Panc1 (cell line): ENCODE data around the gene KIR2DL1.
"Not testable (repeated sequence)": the region's sequence is repeated elsewhere in the genome, so short reads cannot be mapped to it uniquely, and the experiment has no call there.

Source experiments
- CTCF ChIP-seq: fragments of 450-650 bp; IDR thresholded peaks from 2 replicates; pipeline ENCODE4 v1.5.1; 2017; ENCODE audit warnings: mild to moderate bottlenecking
- POLR2AphosphoS5 ChIP-seq: IDR thresholded peaks from 2 replicates; pipeline ENCODE4 v1.6.1; 2012; ENCODE audit warnings: mild to moderate bottlenecking, low read depth, low read length, moderate library complexity
- REST ChIP-seq, 2 experiments: IDR thresholded peaks; 2 replicates each; pipeline ENCODE4 v1.6.1; 2011 to 2012; ENCODE audit warnings: low read depth in 2 of 2, control low read depth in 1 of 2, low read length in 1 of 2, mild to moderate bottlenecking in 1 of 2, moderate library complexity in 1 of 2; ENCODE audit not compliant: insufficient read depth in 1 of 2
- SIN3A ChIP-seq: IDR thresholded peaks from 2 replicates; pipeline ENCODE4 v1.6.1; 2012; ENCODE audit warnings: low read depth, mild to moderate bottlenecking, low read length, moderate library complexity, borderline replicate concordance; ENCODE audit not compliant: insufficient read depth
- TCF7L2 ChIP-seq: IDR thresholded peaks from 2 replicates; pipeline ENCODE4 v1.6.1; 2011; ENCODE audit warnings: mild to moderate bottlenecking, low read depth, low read length, inconsistent platforms

DNA sequence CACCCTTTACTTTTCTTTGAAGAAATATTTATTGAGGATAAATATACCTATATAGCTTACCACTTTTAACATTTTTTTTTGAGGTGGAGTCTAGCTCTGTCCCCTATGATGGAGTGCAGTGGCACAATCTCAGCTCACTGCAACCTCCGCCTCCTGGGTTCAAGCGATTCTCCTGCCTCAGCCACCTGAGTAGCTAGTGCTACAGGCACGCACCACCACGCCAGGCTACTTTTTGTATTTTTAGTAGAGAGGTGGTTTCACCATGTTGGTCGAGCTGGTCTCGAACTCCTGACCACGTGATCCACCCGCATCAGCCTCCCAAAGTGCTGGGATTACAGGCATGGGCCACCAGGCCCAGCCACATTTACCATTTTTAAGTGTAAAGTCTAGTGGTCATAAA lies 6.2 kb downstream of the KIR2DL1 start:
- not testable (repeated sequence) for TF ChIP-seq SIN3A; CTCF; REST (IDR thresholded peaks at IDR 0.05; ENCODE audit: insufficient read depth in 1 of 2, low read depth in 2 of 2, low read length in 1 of 2); TCF7L2; POLR2AphosphoS5
